Adrenal gland (tissue), 12 donors: ENCODE measurements around the gene WDR6. TPM values are rescaled to one million over a fixed set of nuclear protein-coding genes. Genes with fewer than 3 reads are reported as not detected.
A peak's percentile ranks its signal among the peaks of the same experiment; 100 is the strongest.

Experiments
- DNase-seq, 7 donors: peaks; one replicate each; pipeline ENCODE4 v3.0.0-alpha.2; 2019 to 2020
- H3K27ac ChIP-seq, 5 donors: fragments of 200-600 bp; sonication (generic) in 4 of 5; 1 replicate in 3 of 5; 2 replicates in 2 of 5; pipeline versions ENCODE4 v1.5.1 to v1.8.0; 2016 to 2020; ENCODE audit warnings: mild to moderate bottlenecking in 1 of 5
- H3K27me3 ChIP-seq: fragments of 200-600 bp; 2 replicates; pipeline ENCODE4 v1.8.0; 2021
- H3K36me3 ChIP-seq, 2 donors: fragments of 200-600 bp; replicated peaks in 1 of 2; 1 replicate in 1 of 2; 2 replicates in 1 of 2; pipeline versions ENCODE4 v1.5.1 to v1.8.0; 2018 to 2022
- H3K4me1 ChIP-seq, 2 donors: fragments of 200-600 bp; replicated peaks in 1 of 2; 1 replicate in 1 of 2; 2 replicates in 1 of 2; pipeline versions ENCODE4 v1.5.1 to v1.8.0; 2018 to 2021
- H3K4me3 ChIP-seq, 4 donors: fragments of 200-600 bp; sonication (generic) in 3 of 4; one replicate each; pipeline ENCODE4 v1.5.1; 2016 to 2018
- H3K9me3 ChIP-seq, 3 donors: fragments of 200-600 bp; sonication (generic) in 1 of 3; replicated peaks in 1 of 3; 1 replicate in 2 of 3; 2 replicates in 1 of 3; pipeline versions ENCODE4 v1.5.1 to v1.8.0; 2016 to 2021
- CTCF ChIP-seq, 6 experiments: fragments of 450-650 bp in 4 of 6; fragments of 200-600 bp in 2 of 6; sonication (generic) in 1 of 6; IDR thresholded peaks; 1 replicate in 5 of 6; 2 replicates in 1 of 6; pipeline versions ENCODE4 v1.5.1 to v1.8.0; 2016 to 2021; ENCODE audit warnings: antibody characterized with exemption in 6 of 6, mild to moderate bottlenecking in 2 of 6, moderate library complexity in 1 of 6
- POLR2A ChIP-seq, 2 donors: fragments of 450-650 bp; IDR thresholded peaks; one replicate each; pipeline ENCODE4 v1.6.1; 2017; ENCODE audit warnings: antibody characterized with exemption in 2 of 2, mild to moderate bottlenecking in 2 of 2, moderate library complexity in 1 of 2
- WGBS, 4 donors: extraction: QIAGEN DNeasy Blood & Tissue Kit in 2 of 4; methylation state at CpG; one replicate each; pipeline versions ENCODE4 v1.1.5 to v1.1.7; 2013 to 2017; 5-methylcytosine and 5-hydroxymethylcytosine counted together
- intact Hi-C, 2 donors: fragments of 100-400 bp; cut with DNase I; formaldehyde crosslinking; loops; one replicate each; pipeline versions ENCODE4 v1.14.1 to v1.15.0; 2022 to 2023
- polyA plus RNA-seq, 3 donors: library from polyadenylated mRNA; stranded (reverse); fragments of 200-250 nt in 2 of 3; fragments of 350-450 nt in 1 of 3; fragmentation: Illumina TruSeq in 1 of 3; extraction: RNeasy Lipid Tissue Mini Kit (QIAGEN cat#74804) in 1 of 3; gene quantifications; one replicate each; pipeline ENCODE4 v1.2.3, GENCODE V29; 2013 to 2014
- total RNA-seq, 9 donors: library from RNA; depleted of rRNA in 4 of 9; stranded (reverse); fragments of >200 nt in 4 of 9; fragments of 120-200 nt in 1 of 9; fragmentation: NEBNext Ultra II Directional in 1 of 9; extraction: Animal tissue kit (Norgen Biotek cat#: 25700) in 1 of 9; gene quantifications; one replicate each; pipeline versions ENCODE4 v1.1.0 to v1.2.4, GENCODE V29; 2013 to 2023
- donor health status: healthy with polysubstance abuse.
- donor health status: Bipolar disorder and iron deficiency.
- donor health status: DM: yes; HTN: yes; CAD: no.
- donor health status: DM: no; HTN: no; CAD: no.
- donor health status: DM: no; HTN: no; CAD: no.
- donor health status: DM: yes; HTN: yes; CAD: no.

The WDR6 gene
- total and polyA plus RNA-seq, 12 donors = 86.0 to 699 (median 177) TPM

- no peak for TF ChIP-seq POLR2A (IDR thresholded peaks at IDR 0.05)
- no peak for TF ChIP-seq CTCF (IDR thresholded peaks at IDR 0.05)
- H3K27me3 ChIP-seq = no peaks in the 10 kb centered on the region
- no peak overlapping the region for H3K27ac ChIP-seq
- WGBS, 4 donors = 83 to 91% (median 88%) methylated on average over 2 of the region's 2 CpGs
- peaks cover 0 to 26% of the 10 kb centered on the region in 2 donors for H3K36me3 ChIP-seq
- H3K9me3 ChIP-seq = no peaks in the 10 kb centered on the region
- no peak overlapping the region for H3K4me3 ChIP-seq
- peak in 1 of 7 donors; percentile 3 for DNase-seq
- intact Hi-C loops = no loop called here
- H3K4me1 ChIP-seq = peaks cover 8 to 15% of the 10 kb centered on the region in 2 donors
Observed at GRCh38 chr3:48962340-48962739, 44.9 kb upstream of the WDR6 start.

DNA sequence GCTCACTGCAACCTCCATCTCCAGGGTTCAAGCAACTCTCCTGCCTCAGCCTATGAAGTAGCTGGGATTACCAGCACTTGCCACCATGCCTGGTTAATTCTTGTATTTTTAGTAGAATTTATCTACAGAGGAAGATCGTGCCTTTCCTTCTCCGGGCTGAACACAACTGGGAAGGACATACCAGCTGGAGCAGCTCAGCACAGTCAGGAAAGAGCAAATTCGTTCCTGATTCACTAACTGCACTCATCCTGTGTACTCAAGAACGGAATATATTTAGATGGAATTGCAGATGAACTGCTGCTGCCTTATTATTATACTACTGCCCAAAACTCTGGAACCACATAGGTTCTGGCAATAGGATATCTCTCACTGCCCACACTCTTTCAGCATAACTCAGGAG, 44.3 kb upstream of the WDR6 start:
- intact Hi-C loops = no loop called here
- peaks cover 12 to 19% of the 10 kb centered on the region in 2 donors for H3K4me1 ChIP-seq
- H3K9me3 ChIP-seq = no peaks in the 10 kb centered on the region
- H3K27ac ChIP-seq = no peak overlapping the region
- DNase-seq = no peak
- no peak overlapping the region for H3K4me3 ChIP-seq
- 82 to 87% (median 84%) methylated on average over 4 of the region's 4 CpGs for WGBS, 4 donors
- H3K36me3 ChIP-seq = peaks cover 0 to 20% of the 10 kb centered on the region in 2 donors
- TF ChIP-seq POLR2A (IDR thresholded peaks at IDR 0.05) (no peak), CTCF (IDR thresholded peaks at IDR 0.05) (no peak)
- H3K27me3 ChIP-seq = no peaks in the 10 kb centered on the region

DNA sequence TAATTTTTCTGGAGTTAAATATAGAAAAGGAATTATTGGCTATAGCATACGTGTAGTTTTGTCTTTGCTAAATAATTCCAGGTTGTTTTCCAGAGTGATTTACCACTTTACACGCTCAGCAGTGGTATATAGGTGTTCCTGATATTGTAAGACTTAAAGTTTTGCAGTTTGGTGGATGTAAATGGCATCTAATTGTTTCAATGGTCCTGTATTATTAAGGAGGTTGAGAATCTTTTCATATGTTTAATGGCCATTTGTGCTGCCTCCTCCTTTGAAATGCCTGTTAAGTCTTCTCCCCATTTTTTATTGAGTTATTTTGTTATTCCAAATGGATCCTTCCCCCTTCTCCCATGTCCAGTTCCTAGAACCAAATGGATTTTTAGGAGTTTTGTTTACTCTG, 43.6 kb upstream of the WDR6 start:
- peaks cover 0 to 17% of the 10 kb centered on the region in 2 donors for H3K36me3 ChIP-seq
- intact Hi-C loops = no loop called here
- WGBS, 4 donors = 85 to 89% (median 86%) methylated on average over 2 of the region's 2 CpGs

GRCh38 chr3:48966367-48966766, 40.8 kb upstream of the WDR6 start:
- intact Hi-C loops = no loop called here
- Histone ChIP-seq H3K9me3 (no peaks in the 10 kb centered on the region), H3K4me3 (no peak overlapping the region), H3K27me3 (no peaks in the 10 kb centered on the region), H3K27ac (peak overlapping the region in 3 of 5 donors; percentile 52 to 76 (median 69)), H3K4me1 (peaks cover 12 to 19% of the 10 kb centered on the region in 2 donors), H3K36me3 (peaks cover 0 to 42% of the 10 kb centered on the region in 2 donors)
- WGBS, 4 donors = 30 to 55% (median 48%) methylated on average over 3 of the region's 3 CpGs
- TF ChIP-seq CTCF (IDR thresholded peaks at IDR 0.05) = no peak
- no peak for DNase-seq

More for the DNA sequence above, 43.6 kb upstream of the WDR6 start:
- Histone ChIP-seq H3K27ac (no peak overlapping the region), H3K9me3 (no peaks in the 10 kb centered on the region), H3K4me3 (no peak overlapping the region), H3K4me1 (peaks cover 12 to 19% of the 10 kb centered on the region in 2 donors), H3K27me3 (no peaks in the 10 kb centered on the region)
- DNase-seq = no peak
- no peak for TF ChIP-seq CTCF (IDR thresholded peaks at IDR 0.05)
- TF ChIP-seq POLR2A (IDR thresholded peaks at IDR 0.05) = no peak
